ENCODE results near the gene KCNAB1. TPM values are rescaled to one million over a fixed set of nuclear protein-coding genes. Genes with fewer than 3 reads are reported as not detected.

The KCNAB1 gene
- polyA plus RNA-seq, 4 donors = 1.0 to 3.9 TPM; not detected in 2

GRCh38 chr3:156479604-156480003 lies 359.2 kb downstream of the KCNAB1 start:
- FAIRE-seq (no peak), DNase-seq (no peak)
- Histone ChIP-seq H3K9me3 (ENCODE audit: control insufficient read depth in 2 of 2, insufficient read depth in 1 of 2, low read depth in 1 of 2, low read length in 1 of 2) (no peaks in the 10 kb centered on the region), H3K27ac (ENCODE audit: low read depth in 1 of 3, low read length in 2 of 3) (no peak overlapping the region), H3K4me3 (ENCODE audit: low read depth in 1 of 3, low read length in 3 of 3) (no peak overlapping the region), H3K36me3 (ENCODE audit: control insufficient read depth in 3 of 3, insufficient read depth in 2 of 3, low read depth in 1 of 3, low read length in 3 of 3) (no peaks in the 10 kb centered on the region), H3K4me1 (ENCODE audit: control insufficient read depth in 3 of 3, insufficient read depth in 2 of 3, low read depth in 1 of 3, low read length in 2 of 3) (peaks cover 2 to 5% (median 3%) of the 10 kb centered on the region in 3 donors), H3K27me3 (ENCODE audit: control insufficient read depth in 3 of 3, insufficient read depth in 3 of 3, low read length in 3 of 3) (no peaks in the 10 kb centered on the region)
- WGBS, 3 donors = 35 to 38% (median 38%) methylated on average over 1 of the region's 1 CpG

- H3K36me3 ChIP-seq (ENCODE audit: control insufficient read depth in 3 of 3, insufficient read depth in 2 of 3, low read depth in 1 of 3, low read length in 3 of 3) = no peaks in the 10 kb centered on the region
- FAIRE-seq = no peak
- H3K27me3 ChIP-seq (ENCODE audit: control insufficient read depth in 3 of 3, insufficient read depth in 3 of 3, low read length in 3 of 3) = no peaks in the 10 kb centered on the region
- no peaks in the 10 kb centered on the region for H3K9me3 ChIP-seq (ENCODE audit: control insufficient read depth in 2 of 2, insufficient read depth in 1 of 2, low read depth in 1 of 2, low read length in 1 of 2)
- no peak overlapping the region for H3K4me3 ChIP-seq (ENCODE audit: low read depth in 1 of 3, low read length in 3 of 3)
- no peak for DNase-seq
- no peak overlapping the region for H3K27ac ChIP-seq (ENCODE audit: low read depth in 1 of 3, low read length in 2 of 3)
- H3K4me1 ChIP-seq (ENCODE audit: control insufficient read depth in 3 of 3, insufficient read depth in 2 of 3, low read depth in 1 of 3, low read length in 2 of 3) = peaks cover 2 to 5% (median 3%) of the 10 kb centered on the region in 3 donors
- 70 to 83% (median 79%) methylated on average over 2 of the region's 2 CpGs for WGBS, 3 donors
Observed at GRCh38 chr3:156480949-156481348, 360.6 kb downstream of the KCNAB1 start.

DNA sequence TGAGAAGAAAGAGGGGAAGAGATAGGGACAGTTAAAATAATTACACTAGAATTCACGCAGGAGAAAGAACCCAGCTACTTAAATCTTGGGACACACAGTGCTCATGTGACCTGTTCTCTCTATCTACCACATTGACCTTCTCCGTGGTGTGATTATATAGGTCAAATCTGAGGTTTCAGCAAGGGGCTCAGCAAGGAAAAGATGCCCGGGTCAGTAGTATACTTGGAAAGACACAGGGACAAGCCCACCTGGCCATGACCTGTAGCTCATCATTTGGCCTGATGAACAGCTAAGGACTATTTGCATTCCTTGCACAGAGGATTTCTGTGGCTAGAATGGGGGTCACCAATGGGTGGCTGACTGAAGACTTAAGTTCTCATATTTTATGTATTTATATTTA lies 362.6 kb downstream of the KCNAB1 start:
- H3K27me3 ChIP-seq (ENCODE audit: control insufficient read depth in 3 of 3, insufficient read depth in 3 of 3, low read length in 3 of 3) = no peaks in the 10 kb centered on the region
- H3K36me3 ChIP-seq (ENCODE audit: control insufficient read depth in 3 of 3, insufficient read depth in 2 of 3, low read depth in 1 of 3, low read length in 3 of 3) = no peaks in the 10 kb centered on the region
- H3K9me3 ChIP-seq (ENCODE audit: control insufficient read depth in 2 of 2, insufficient read depth in 1 of 2, low read depth in 1 of 2, low read length in 1 of 2) = no peaks in the 10 kb centered on the region
- WGBS, 3 donors = 89 to 94% (median 92%) methylated on average over 3 of the region's 3 CpGs
- peaks cover 2 to 5% (median 3%) of the 10 kb centered on the region in 3 donors for H3K4me1 ChIP-seq (ENCODE audit: control insufficient read depth in 3 of 3, insufficient read depth in 2 of 3, low read depth in 1 of 3, low read length in 2 of 3)
- H3K4me3 ChIP-seq (ENCODE audit: low read depth in 1 of 3, low read length in 3 of 3) = no peak overlapping the region
- no peak for DNase-seq
- no peak for FAIRE-seq
- peak overlapping the region; percentile 36 to 90 (median 76) for H3K27ac ChIP-seq (ENCODE audit: low read depth in 1 of 3, low read length in 2 of 3)

GRCh38 chr3:156483426-156483825 lies 363.0 kb downstream of the KCNAB1 start:
- Histone ChIP-seq H3K9me3 (ENCODE audit: control insufficient read depth in 2 of 2, insufficient read depth in 1 of 2, low read depth in 1 of 2, low read length in 1 of 2) (no peaks in the 10 kb centered on the region), H3K36me3 (ENCODE audit: control insufficient read depth in 3 of 3, insufficient read depth in 2 of 3, low read depth in 1 of 3, low read length in 3 of 3) (no peaks in the 10 kb centered on the region), H3K27me3 (ENCODE audit: control insufficient read depth in 3 of 3, insufficient read depth in 3 of 3, low read length in 3 of 3) (no peaks in the 10 kb centered on the region), H3K4me3 (ENCODE audit: low read depth in 1 of 3, low read length in 3 of 3) (no peak overlapping the region), H3K4me1 (ENCODE audit: control insufficient read depth in 3 of 3, insufficient read depth in 2 of 3, low read depth in 1 of 3, low read length in 2 of 3) (peaks cover 2 to 5% (median 3%) of the 10 kb centered on the region in 3 donors), H3K27ac (ENCODE audit: low read depth in 1 of 3, low read length in 2 of 3) (peak overlapping the region; percentile 61 to 90 (median 76))
- 8 to 17% (median 11%) methylated on average over 1 of the region's 1 CpG for WGBS, 3 donors
- FAIRE-seq = no peak
- DNase-seq = peak; percentile 62 to 63

- no peak for FAIRE-seq
- DNase-seq = peak in 1 of 2 donors; percentile 57
Observed at GRCh38 chr3:156483961-156484787, 363.8 kb downstream of the KCNAB1 start.

DNA sequence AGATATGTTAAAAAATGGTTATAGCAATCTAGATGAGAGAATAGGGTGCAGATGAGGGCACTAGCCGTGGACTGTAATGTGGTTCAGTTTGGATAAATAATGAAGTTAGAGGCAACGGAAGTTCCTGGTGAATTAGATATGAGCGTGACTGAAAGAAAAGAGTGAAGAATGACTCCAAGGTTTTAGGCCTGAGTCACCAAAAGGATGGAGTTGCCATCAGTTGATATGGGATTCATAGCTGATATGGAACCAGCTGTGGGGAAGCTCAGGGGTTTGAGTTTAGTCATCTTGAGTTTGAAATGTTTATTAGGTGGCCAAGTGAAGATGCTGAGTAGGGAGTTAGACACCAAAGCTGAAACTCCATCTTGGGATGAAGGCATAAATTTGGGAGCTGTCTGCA lies 368.4 kb downstream of the KCNAB1 start:
- peaks cover 0 to 4% (median under 1%) of the 10 kb centered on the region in 3 donors for H3K4me1 ChIP-seq (ENCODE audit: control insufficient read depth in 3 of 3, insufficient read depth in 2 of 3, low read depth in 1 of 3, low read length in 2 of 3)
- H3K27ac ChIP-seq (ENCODE audit: low read depth in 1 of 3, low read length in 2 of 3) = no peak overlapping the region
- no peaks in the 10 kb centered on the region for H3K27me3 ChIP-seq (ENCODE audit: control insufficient read depth in 3 of 3, insufficient read depth in 3 of 3, low read length in 3 of 3)
- no peaks in the 10 kb centered on the region for H3K36me3 ChIP-seq (ENCODE audit: control insufficient read depth in 3 of 3, insufficient read depth in 2 of 3, low read depth in 1 of 3, low read length in 3 of 3)
- FAIRE-seq (no peak), DNase-seq (no peak)
- H3K4me3 ChIP-seq (ENCODE audit: low read depth in 1 of 3, low read length in 3 of 3) = no peak overlapping the region
- no peaks in the 10 kb centered on the region for H3K9me3 ChIP-seq (ENCODE audit: control insufficient read depth in 2 of 2, insufficient read depth in 1 of 2, low read depth in 1 of 2, low read length in 1 of 2)
- 90 to 96% (median 94%) methylated on average over 3 of the region's 3 CpGs for WGBS, 3 donors

More at GRCh38 chr3:156483961-156484787, 363.8 kb downstream of the KCNAB1 start:
- WGBS, 3 donors = 32 to 53% (median 40%) methylated on average over 6 of the region's 6 CpGs
- no peak overlapping the region for H3K4me3 ChIP-seq (ENCODE audit: low read depth in 1 of 3, low read length in 3 of 3)
- peaks cover 2 to 5% (median 3%) of the 10 kb centered on the region in 3 donors for H3K4me1 ChIP-seq (ENCODE audit: control insufficient read depth in 3 of 3, insufficient read depth in 2 of 3, low read depth in 1 of 3, low read length in 2 of 3)
- peak overlapping the region; percentile 61 to 90 (median 76) for H3K27ac ChIP-seq (ENCODE audit: low read depth in 1 of 3, low read length in 2 of 3)
- H3K27me3 ChIP-seq (ENCODE audit: control insufficient read depth in 3 of 3, insufficient read depth in 3 of 3, low read length in 3 of 3) = no peaks in the 10 kb centered on the region
- no peaks in the 10 kb centered on the region for H3K36me3 ChIP-seq (ENCODE audit: control insufficient read depth in 3 of 3, insufficient read depth in 2 of 3, low read depth in 1 of 3, low read length in 3 of 3)
- H3K9me3 ChIP-seq (ENCODE audit: control insufficient read depth in 2 of 2, insufficient read depth in 1 of 2, low read depth in 1 of 2, low read length in 1 of 2) = no peaks in the 10 kb centered on the region

DNA sequence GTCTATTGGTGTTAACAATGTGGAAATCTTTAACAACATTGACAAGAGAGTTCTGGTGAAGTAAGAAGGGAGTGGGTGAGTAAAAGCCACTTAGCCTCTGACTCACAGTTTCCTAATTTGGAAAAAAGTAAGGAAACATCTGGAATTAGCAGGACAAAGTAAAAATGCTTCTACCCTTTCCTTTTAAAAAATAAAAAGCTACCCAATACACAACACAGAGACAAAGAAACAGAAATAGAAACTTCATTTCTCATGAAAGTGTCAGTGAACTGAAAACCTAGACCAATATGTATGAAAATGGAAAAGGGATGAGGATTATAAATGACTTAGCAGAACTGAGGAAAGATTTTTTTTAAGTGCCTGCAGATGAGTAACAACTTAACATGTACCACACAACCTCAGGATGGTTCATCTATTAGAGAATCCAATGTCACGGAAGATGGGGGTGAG lies 369.1 kb downstream of the KCNAB1 start:
- DNase-seq (no peak), FAIRE-seq (no peak)
- H3K27ac ChIP-seq (ENCODE audit: low read depth in 1 of 3, low read length in 2 of 3) = no peak overlapping the region
- H3K9me3 ChIP-seq (ENCODE audit: control insufficient read depth in 2 of 2, insufficient read depth in 1 of 2, low read depth in 1 of 2, low read length in 1 of 2) = no peaks in the 10 kb centered on the region
- no peaks in the 10 kb centered on the region for H3K36me3 ChIP-seq (ENCODE audit: control insufficient read depth in 3 of 3, insufficient read depth in 2 of 3, low read depth in 1 of 3, low read length in 3 of 3)
- H3K27me3 ChIP-seq (ENCODE audit: control insufficient read depth in 3 of 3, insufficient read depth in 3 of 3, low read length in 3 of 3) = no peaks in the 10 kb centered on the region
- H3K4me3 ChIP-seq (ENCODE audit: low read depth in 1 of 3, low read length in 3 of 3) = no peak overlapping the region
- H3K4me1 ChIP-seq (ENCODE audit: control insufficient read depth in 3 of 3, insufficient read depth in 2 of 3, low read depth in 1 of 3, low read length in 2 of 3) = no peaks in the 10 kb centered on the region
- 90 to 100% (median 93%) methylated on average over 1 of the region's 1 CpG for WGBS, 3 donors

GRCh38 chr3:156491192-156491591 lies 370.8 kb downstream of the KCNAB1 start:
- 67 to 74% (median 71%) methylated on average over 3 of the region's 3 CpGs for WGBS, 3 donors
- Histone ChIP-seq H3K36me3 (ENCODE audit: control insufficient read depth in 3 of 3, insufficient read depth in 2 of 3, low read depth in 1 of 3, low read length in 3 of 3) (no peaks in the 10 kb centered on the region), H3K9me3 (ENCODE audit: control insufficient read depth in 2 of 2, insufficient read depth in 1 of 2, low read depth in 1 of 2, low read length in 1 of 2) (no peaks in the 10 kb centered on the region), H3K4me1 (ENCODE audit: control insufficient read depth in 3 of 3, insufficient read depth in 2 of 3, low read depth in 1 of 3, low read length in 2 of 3) (no peaks in the 10 kb centered on the region), H3K27ac (ENCODE audit: low read depth in 1 of 3, low read length in 2 of 3) (no peak overlapping the region), H3K27me3 (ENCODE audit: control insufficient read depth in 3 of 3, insufficient read depth in 3 of 3, low read length in 3 of 3) (no peaks in the 10 kb centered on the region), H3K4me3 (ENCODE audit: low read depth in 1 of 3, low read length in 3 of 3) (no peak overlapping the region)
- FAIRE-seq = no peak
- no peak for DNase-seq
